Transverse colon (tissue), 4 donors: Measurements from ENCODE around the gene INSYN2B.

ENCODE experiments used
- CTCF ChIP-seq, 5 experiments: fragments of 200-600 bp in 3 of 5; fragments of 450-650 bp in 2 of 5; sonication (generic) in 3 of 5; IDR thresholded peaks; 1 replicate in 2 of 5; 2 replicates in 3 of 5; pipeline ENCODE4 v1.5.1; 2016 to 2017; ENCODE audit warnings: antibody characterized with exemption in 5 of 5, inconsistent platforms in 3 of 5, mild to moderate bottlenecking in 2 of 5, moderate library complexity in 1 of 5
- EP300 ChIP-seq: sonication (generic); formaldehyde crosslinking; IDR thresholded peaks from one replicate; pipeline ENCODE4 v1.6.1; 2017; ENCODE audit warnings: antibody characterized with exemption, low read depth
- POLR2A ChIP-seq: fragments of 450-650 bp; IDR thresholded peaks from one replicate; pipeline ENCODE4 v1.6.1; 2016; ENCODE audit warnings: antibody characterized with exemption, mild to moderate bottlenecking, moderate library complexity
- POLR2AphosphoS5 ChIP-seq, 3 donors: sonication (generic); formaldehyde crosslinking; IDR thresholded peaks; one replicate each; pipeline ENCODE4 v1.6.1; 2016; ENCODE audit warnings: antibody characterized with exemption in 3 of 3

- TF ChIP-seq CTCF (IDR thresholded peaks at IDR 0.05) = no peak
- no peak for TF ChIP-seq POLR2A
- no peak for TF ChIP-seq EP300
- TF ChIP-seq POLR2AphosphoS5 (IDR thresholded peaks at IDR 0.05) = no peak
Observed at GRCh38 chr5:169876386-169876785, 103.9 kb downstream of the INSYN2B start.
